Measurements from ENCODE around the gene CDH22. TPM values are rescaled to one million over a fixed set of nuclear protein-coding genes. Genes with fewer than 3 reads are reported as not detected.

The CDH22 gene
- total RNA-seq, 1 experiment from 2014 or later, result not detected

GRCh38 chr20:46265539-46265938 is 42.8 kb downstream of the CDH22 start:
- Histone ChIP-seq H3K9me3 (ENCODE audit: low read depth, low read length, poor library complexity, severe bottlenecking) (no peaks in the 10 kb centered on the region), H3K27me3 (replicated peaks; ENCODE audit: insufficient read depth, low read depth, low read length, poor library complexity) (no peaks in the 10 kb centered on the region), H3K27ac (ENCODE audit: low read depth, low read length, poor library complexity, severe bottlenecking) (no peak overlapping the region), H3K4me1 (ENCODE audit: insufficient read depth, low read length, poor library complexity, severe bottlenecking) (no peaks in the 10 kb centered on the region), H3K36me3 (ENCODE audit: insufficient read depth, low read length, poor library complexity, severe bottlenecking) (no peaks in the 10 kb centered on the region), H3K4me3 (ENCODE audit: low read depth, low read length, poor library complexity, severe bottlenecking) (no peak overlapping the region)
- no peak for DNase-seq (ENCODE audit: low spot score)
- no TSS peak for BruUV-seq (replicated peaks)
- ChIA-PET POLR2A (ENCODE audit: low non-redundant PET) (no interaction called here), CTCF (no interaction called here)
- TF ChIP-seq EZH2 (IDR thresholded peaks at IDR 0.05; ENCODE audit: borderline replicate concordance, low read depth, low read length, poor library complexity, severe bottlenecking) (no peak), CTCF (conservative IDR thresholded peaks at IDR 0.05; ENCODE audit: low read depth, low read length) (no peak)
- intact Hi-C loops (cut with micrococcal nuclease; ENCODE audit: unreplicated experiment), result no loop called here

GRCh38 chr20:46264391-46265266 is 43.7 kb downstream of the CDH22 start:
- no peaks in the 10 kb centered on the region for H3K9me3 ChIP-seq (ENCODE audit: low read depth, low read length, poor library complexity, severe bottlenecking)
- no peak overlapping the region for H3K4me3 ChIP-seq (ENCODE audit: low read depth, low read length, poor library complexity, severe bottlenecking)
- no peak for TF ChIP-seq EZH2 (IDR thresholded peaks at IDR 0.05; ENCODE audit: borderline replicate concordance, low read depth, low read length, poor library complexity, severe bottlenecking)
- no peak for TF ChIP-seq CTCF (conservative IDR thresholded peaks at IDR 0.05; ENCODE audit: low read depth, low read length)
- no TSS peak for BruUV-seq (replicated peaks)
- ChIA-PET POLR2A (ENCODE audit: low non-redundant PET) (no interaction called here), CTCF (no interaction called here)
- DNase-seq (ENCODE audit: low spot score), result no peak
- no peaks in the 10 kb centered on the region for H3K4me1 ChIP-seq (ENCODE audit: insufficient read depth, low read length, poor library complexity, severe bottlenecking)
- no peaks in the 10 kb centered on the region for H3K36me3 ChIP-seq (ENCODE audit: insufficient read depth, low read length, poor library complexity, severe bottlenecking)
- intact Hi-C loops (cut with micrococcal nuclease; ENCODE audit: unreplicated experiment), result no loop called here
- H3K27ac ChIP-seq (ENCODE audit: low read depth, low read length, poor library complexity, severe bottlenecking), result no peak overlapping the region
- H3K27me3 ChIP-seq (replicated peaks; ENCODE audit: insufficient read depth, low read depth, low read length, poor library complexity), result no peaks in the 10 kb centered on the region

- Histone ChIP-seq H3K27ac (ENCODE audit: low read depth, low read length, poor library complexity, severe bottlenecking) (no peak overlapping the region), H3K27me3 (replicated peaks; ENCODE audit: insufficient read depth, low read depth, low read length, poor library complexity) (peaks cover 9% of the 10 kb centered on the region), H3K4me3 (ENCODE audit: low read depth, low read length, poor library complexity, severe bottlenecking) (no peak overlapping the region), H3K9me3 (ENCODE audit: low read depth, low read length, poor library complexity, severe bottlenecking) (no peaks in the 10 kb centered on the region), H3K4me1 (ENCODE audit: insufficient read depth, low read length, poor library complexity, severe bottlenecking) (no peaks in the 10 kb centered on the region), H3K36me3 (ENCODE audit: insufficient read depth, low read length, poor library complexity, severe bottlenecking) (no peaks in the 10 kb centered on the region)
- CTCF ChIA-PET, result no interaction called here
- POLR2A ChIA-PET (ENCODE audit: low non-redundant PET), result no interaction called here
- BruUV-seq (replicated peaks), result no TSS peak
- intact Hi-C loops (cut with micrococcal nuclease; ENCODE audit: unreplicated experiment), result no loop called here
- DNase-seq (ENCODE audit: low spot score), result no peak
- TF ChIP-seq EZH2 (IDR thresholded peaks at IDR 0.05; ENCODE audit: borderline replicate concordance, low read depth, low read length, poor library complexity, severe bottlenecking) (no peak), CTCF (conservative IDR thresholded peaks at IDR 0.05; ENCODE audit: low read depth, low read length) (no peak)
Measured at GRCh38 chr20:46261456-46262253, 46.6 kb downstream of the CDH22 start.

All from A673 (cell line).